Trophoblast cell (in vitro differentiated cells and primary cell): ENCODE results near the gene RBFOX2.

Experiments
- DNase-seq, 2 donors: peaks; one replicate each; pipeline ENCODE4 v3.0.0-alpha.2; 2016
- H2AFZ ChIP-seq: 2 replicates; pipeline ENCODE4 v1.6.1; 2013; ENCODE audit warnings: low read length, moderate library complexity, mild to moderate bottlenecking; ENCODE audit not compliant: insufficient read depth, poor library complexity
- H2AK5ac ChIP-seq: 2 replicates; pipeline ENCODE4 v1.6.1; 2013; ENCODE audit warnings: mild to moderate bottlenecking, low read length
- H2BK120ac ChIP-seq: 2 replicates; pipeline ENCODE4 v1.6.1; 2013; ENCODE audit warnings: low read length, mild to moderate bottlenecking, moderate library complexity; ENCODE audit not compliant: insufficient read depth, poor library complexity
- H2BK12ac ChIP-seq: 2 replicates; pipeline ENCODE4 v1.6.1; 2013; ENCODE audit warnings: mild to moderate bottlenecking, low read length, moderate library complexity
- H2BK5ac ChIP-seq: 2 replicates; pipeline ENCODE4 v1.6.1; 2013; ENCODE audit warnings: low read length, low read depth, moderate library complexity, mild to moderate bottlenecking; ENCODE audit not compliant: poor library complexity
- H3K14ac ChIP-seq: 2 replicates; pipeline ENCODE4 v1.6.1; 2013; ENCODE audit warnings: mild to moderate bottlenecking, low read length
- H3K18ac ChIP-seq: 2 replicates; pipeline ENCODE4 v1.6.1; 2013; ENCODE audit warnings: mild to moderate bottlenecking, low read length
- H3K23ac ChIP-seq: 2 replicates; pipeline ENCODE4 v1.6.1; 2013; ENCODE audit warnings: low read length
- H3K27ac ChIP-seq: 2 replicates; pipeline ENCODE4 v1.5.1; 2013; ENCODE audit warnings: low read depth, mild to moderate bottlenecking, inconsistent platforms, low read length, moderate library complexity
- H3K27me3 ChIP-seq: 2 replicates; pipeline ENCODE4 v1.6.1; 2013; ENCODE audit warnings: inconsistent platforms, mild to moderate bottlenecking, low read length, moderate library complexity; ENCODE audit not compliant: insufficient read depth
- H3K36me3 ChIP-seq, 2 experiments: 1 replicate in 1 of 2; 2 replicates in 1 of 2; pipeline ENCODE4 v1.6.1; 2013; ENCODE audit warnings: low read length in 2 of 2, mild to moderate bottlenecking in 2 of 2, moderate library complexity in 1 of 2; ENCODE audit not compliant: insufficient read depth in 2 of 2, control insufficient read depth in 1 of 2
- H3K4ac ChIP-seq: 2 replicates; pipeline ENCODE4 v1.6.1; 2013; ENCODE audit warnings: low read depth, mild to moderate bottlenecking, low read length, moderate library complexity
- H3K4me1 ChIP-seq, 2 experiments: 1 replicate in 1 of 2; 2 replicates in 1 of 2; pipeline ENCODE4 v1.6.1; 2013; ENCODE audit warnings: low read length in 2 of 2, mild to moderate bottlenecking in 2 of 2, moderate library complexity in 1 of 2; ENCODE audit not compliant: insufficient read depth in 2 of 2, control insufficient read depth in 1 of 2
- H3K4me2 ChIP-seq: 2 replicates; pipeline ENCODE4 v1.6.1; 2013; ENCODE audit warnings: inconsistent platforms, mild to moderate bottlenecking, low read length, moderate library complexity
- H3K4me3 ChIP-seq: 2 replicates; pipeline ENCODE4 v1.5.1; 2013; ENCODE audit warnings: mild to moderate bottlenecking, low read depth, low read length, inconsistent platforms
- H3K79me1 ChIP-seq: one replicate; pipeline ENCODE4 v1.6.1; 2013; ENCODE audit warnings: low read length
- H3K79me2 ChIP-seq: 2 replicates; pipeline ENCODE4 v1.6.1; 2013; ENCODE audit warnings: low read length, mild to moderate bottlenecking; ENCODE audit not compliant: control insufficient read depth, insufficient read depth, poor library complexity
- H3K9ac ChIP-seq: 2 replicates; pipeline ENCODE4 v1.6.1; 2013; ENCODE audit warnings: mild to moderate bottlenecking, low read length
- H3K9me3 ChIP-seq: 2 replicates; pipeline ENCODE4 v1.6.1; 2013; ENCODE audit warnings: low read depth, mild to moderate bottlenecking, control low read depth, inconsistent platforms, low read length; ENCODE audit not compliant: insufficient read depth
- H4K12ac ChIP-seq: 2 replicates; pipeline ENCODE4 v1.6.1; 2013; ENCODE audit warnings: low read depth, mild to moderate bottlenecking, low read length, moderate library complexity
- H4K8ac ChIP-seq: 2 replicates; pipeline ENCODE4 v1.6.1; 2013; ENCODE audit warnings: low read depth, mild to moderate bottlenecking, low read length, moderate library complexity
- H4K91ac ChIP-seq: one replicate; pipeline ENCODE4 v1.6.1; 2013; ENCODE audit warnings: low read depth, mild to moderate bottlenecking, low read length, moderate library complexity
- WGBS: extraction: QIAGEN DNeasy Blood & Tissue Kit; methylation state at CpG from one replicate; pipeline ENCODE4 v1.1.7; 2013; ENCODE audit warnings: missing lambda C conversion rate; ENCODE audit not compliant: insufficient read length, insufficient coverage; ENCODE audit errors: extremely low coverage; 5-methylcytosine and 5-hydroxymethylcytosine counted together

RBFOX2 gene

DNA sequence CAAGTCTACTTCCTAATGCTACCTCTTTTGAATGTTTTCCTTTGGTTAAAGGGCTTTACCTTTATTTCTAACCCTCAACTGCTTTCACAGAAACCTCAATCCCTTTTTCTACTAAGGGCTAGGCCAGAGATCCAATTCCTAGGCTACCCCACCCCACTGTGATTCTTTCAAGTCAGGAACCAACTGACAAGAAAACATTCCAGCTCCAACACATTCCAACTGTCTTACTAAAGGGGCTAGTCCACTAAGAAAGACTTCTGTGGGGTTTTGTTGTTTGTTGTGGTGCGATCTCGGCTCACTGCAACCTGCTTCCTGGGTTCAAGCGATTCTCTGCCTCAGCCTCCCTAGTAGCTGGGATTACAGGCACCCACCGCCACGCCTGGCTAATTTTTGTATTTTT lies 159.7 kb downstream of the RBFOX2 start:
- no peak overlapping the region for H2AFZ ChIP-seq
- H2BK12ac ChIP-seq, result no peak overlapping the region
- peak overlapping the region; percentile 14 for H4K91ac ChIP-seq
- H3K18ac ChIP-seq, result no peak overlapping the region
- H3K9ac ChIP-seq, result no peak overlapping the region
- no peaks in the 10 kb centered on the region for H3K79me1 ChIP-seq
- H3K27me3 ChIP-seq, result no peaks in the 10 kb centered on the region
- H3K79me2 ChIP-seq, result no peaks in the 10 kb centered on the region
- H2AK5ac ChIP-seq, result no peak overlapping the region
- no CpG with 5 or more reads among the region's 5 CpGs for WGBS
- H2BK5ac ChIP-seq, result no peak overlapping the region
- no peak overlapping the region for H3K27ac ChIP-seq
- H4K8ac ChIP-seq, result no peak overlapping the region
- no peaks in the 10 kb centered on the region for H3K9me3 ChIP-seq
- no peaks in the 10 kb centered on the region for H3K36me3 ChIP-seq
- H3K4me2 ChIP-seq, result no peak overlapping the region
- no peak overlapping the region for H3K14ac ChIP-seq
- peaks cover 0 to 5% of the 10 kb centered on the region in 2 experiments for H3K4me1 ChIP-seq
- H3K23ac ChIP-seq, result no peak overlapping the region
- no peak overlapping the region for H3K4me3 ChIP-seq
- no peak overlapping the region for H2BK120ac ChIP-seq
- no peak overlapping the region for H3K4ac ChIP-seq
- no peak overlapping the region for H4K12ac ChIP-seq
- DNase-seq, result peak in 1 of 2 donors; percentile 33

DNA sequence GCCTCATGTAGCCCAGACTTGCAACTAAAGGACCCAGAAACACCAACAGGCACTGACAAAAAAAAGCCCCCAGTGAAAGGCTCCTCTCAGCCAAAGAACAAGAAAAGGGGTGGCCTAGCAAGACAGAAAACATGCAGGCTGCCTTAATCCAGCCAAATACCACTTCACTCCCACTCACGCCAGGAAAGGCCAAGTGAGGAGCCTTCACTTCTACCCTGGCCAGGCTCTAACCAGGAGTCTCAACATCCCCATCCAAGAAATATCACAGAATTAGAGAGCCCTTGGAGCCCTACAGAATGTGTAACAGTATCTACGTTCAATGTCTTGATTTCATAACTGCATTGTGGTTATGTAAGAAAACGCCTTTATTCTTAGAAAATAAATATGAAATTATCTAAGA lies 162.0 kb downstream of the RBFOX2 start:
- no peaks in the 10 kb centered on the region for H3K79me2 ChIP-seq
- no CpG with 5 or more reads among the region's 3 CpGs for whole genome bisulfite sequencing
- no peaks in the 10 kb centered on the region for H3K9me3 ChIP-seq
- no peak overlapping the region for H3K4ac ChIP-seq
- no peak overlapping the region for H3K4me3 ChIP-seq
- no peak overlapping the region for H2AK5ac ChIP-seq
- no peak overlapping the region for H2BK5ac ChIP-seq
- no peak overlapping the region for H3K14ac ChIP-seq
- H2BK12ac ChIP-seq, result no peak overlapping the region
- DNase-seq, result no peak
- H2AFZ ChIP-seq, result peak overlapping the region; percentile 45
- no peak overlapping the region for H4K91ac ChIP-seq
- H4K8ac ChIP-seq, result no peak overlapping the region
- H3K4me2 ChIP-seq, result no peak overlapping the region
- H3K27me3 ChIP-seq, result no peaks in the 10 kb centered on the region
- peak overlapping the region; percentile 59 for H3K18ac ChIP-seq
- no peak overlapping the region for H3K23ac ChIP-seq
- no peak overlapping the region for H2BK120ac ChIP-seq
- no peak overlapping the region for H3K9ac ChIP-seq
- no peaks in the 10 kb centered on the region for H3K36me3 ChIP-seq
- H3K4me1 ChIP-seq, result peaks cover 0 to 5% of the 10 kb centered on the region in 2 experiments
- no peak overlapping the region for H4K12ac ChIP-seq
- H3K79me1 ChIP-seq, result no peaks in the 10 kb centered on the region
- no peak overlapping the region for H3K27ac ChIP-seq

DNA sequence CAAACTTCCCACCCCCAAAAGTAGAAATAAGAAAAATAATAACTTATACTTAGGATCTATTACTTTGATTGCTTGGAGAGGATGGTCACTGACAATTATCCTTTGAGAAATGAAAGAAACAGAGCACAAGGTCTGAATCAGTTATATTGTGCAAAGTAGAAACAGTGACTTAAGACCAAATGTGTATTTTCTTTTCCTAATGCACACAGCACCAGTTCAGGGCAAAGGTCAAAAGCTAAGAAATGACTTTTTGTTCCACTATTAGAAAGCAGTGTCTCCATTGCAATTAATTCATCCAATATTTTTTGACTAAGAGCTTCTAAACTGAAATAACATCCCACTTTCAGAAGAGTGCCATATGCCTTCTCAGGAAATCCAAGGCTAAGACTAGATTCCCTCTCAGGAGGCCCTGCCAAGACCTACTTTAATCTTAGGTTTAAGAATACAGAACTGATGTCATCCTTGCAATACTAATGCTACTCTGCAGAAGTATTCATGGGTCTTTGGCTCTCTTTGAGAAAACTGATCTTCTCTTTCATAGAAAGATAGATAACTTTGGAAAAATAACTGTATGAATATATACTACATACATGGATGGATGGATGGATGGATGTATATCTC lies 164.0 kb downstream of the RBFOX2 start:
- H3K4me2 ChIP-seq, result no peak overlapping the region
- no peak overlapping the region for H3K14ac ChIP-seq
- H3K4me3 ChIP-seq, result no peak overlapping the region
- no peak overlapping the region for H2BK5ac ChIP-seq
- H3K23ac ChIP-seq, result no peak overlapping the region
- H2BK120ac ChIP-seq, result no peak overlapping the region
- no peak overlapping the region for H2AK5ac ChIP-seq
- H3K18ac ChIP-seq, result no peak overlapping the region
- H4K12ac ChIP-seq, result no peak overlapping the region
- peaks cover 0 to 5% of the 10 kb centered on the region in 2 experiments for H3K4me1 ChIP-seq
- H3K27me3 ChIP-seq, result no peaks in the 10 kb centered on the region
- no peak overlapping the region for H3K4ac ChIP-seq
- H3K9me3 ChIP-seq, result no peaks in the 10 kb centered on the region
- no peak overlapping the region for H2BK12ac ChIP-seq
- H3K79me2 ChIP-seq, result no peaks in the 10 kb centered on the region
- H3K9ac ChIP-seq, result no peak overlapping the region
- H3K79me1 ChIP-seq, result no peaks in the 10 kb centered on the region
- H4K8ac ChIP-seq, result no peak overlapping the region
- no peak overlapping the region for H3K27ac ChIP-seq
- H3K36me3 ChIP-seq, result no peaks in the 10 kb centered on the region
- no peak overlapping the region for H2AFZ ChIP-seq
- H4K91ac ChIP-seq, result no peak overlapping the region
- no peak for DNase-seq

DNA sequence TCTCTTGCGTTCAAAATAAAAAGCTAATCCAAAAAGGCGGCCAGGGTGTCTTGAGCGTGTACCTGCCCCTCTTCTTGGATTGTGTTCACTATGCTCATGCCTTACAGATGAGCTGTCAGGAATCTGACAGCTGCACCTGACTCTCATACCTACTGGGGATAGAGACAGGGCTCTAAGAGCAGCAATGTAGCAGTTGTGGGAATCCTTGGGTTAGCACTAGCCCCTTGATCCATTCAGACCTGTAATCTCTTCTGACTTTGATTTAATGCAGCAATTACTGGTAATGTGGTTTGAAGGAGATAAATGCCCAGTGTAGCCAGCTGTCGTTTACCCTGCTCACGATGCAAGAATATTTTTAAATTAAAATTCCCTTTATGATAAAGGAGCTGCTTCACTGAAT lies 165.2 kb downstream of the RBFOX2 start:
- Histone ChIP-seq H3K4me1 (no peaks in the 10 kb centered on the region), H2BK12ac (no peak overlapping the region), H2BK120ac (no peak overlapping the region), H4K12ac (no peak overlapping the region), H3K27me3 (no peaks in the 10 kb centered on the region), H2AK5ac (no peak overlapping the region), H3K9me3 (no peaks in the 10 kb centered on the region), H4K91ac (no peak overlapping the region), H3K36me3 (no peaks in the 10 kb centered on the region), H2BK5ac (no peak overlapping the region), H3K9ac (no peak overlapping the region), H3K4ac (no peak overlapping the region), H3K4me3 (no peak overlapping the region), H3K4me2 (no peak overlapping the region), H3K27ac (no peak overlapping the region), H4K8ac (no peak overlapping the region), H3K23ac (no peak overlapping the region), H3K79me1 (no peaks in the 10 kb centered on the region), H3K14ac (no peak overlapping the region), H2AFZ (no peak overlapping the region), H3K18ac (no peak overlapping the region), H3K79me2 (no peaks in the 10 kb centered on the region)
- no CpG with 5 or more reads among the region's 5 CpGs for WGBS
- peak; percentile 32 to 71 for DNase-seq
